ENCODE data around the gene ITGB5. TPM values are rescaled to one million over a fixed set of nuclear protein-coding genes. Genes with fewer than 3 reads are reported as not detected.
A peak's percentile ranks its signal among the peaks of the same experiment; 100 is the strongest.

ITGB5 gene
- total and polyA plus RNA-seq, 2 donors (not counting 3 experiments of a cell fraction or from before 2014, with no cell fraction given), result 144 to 170 TPM

DNA sequence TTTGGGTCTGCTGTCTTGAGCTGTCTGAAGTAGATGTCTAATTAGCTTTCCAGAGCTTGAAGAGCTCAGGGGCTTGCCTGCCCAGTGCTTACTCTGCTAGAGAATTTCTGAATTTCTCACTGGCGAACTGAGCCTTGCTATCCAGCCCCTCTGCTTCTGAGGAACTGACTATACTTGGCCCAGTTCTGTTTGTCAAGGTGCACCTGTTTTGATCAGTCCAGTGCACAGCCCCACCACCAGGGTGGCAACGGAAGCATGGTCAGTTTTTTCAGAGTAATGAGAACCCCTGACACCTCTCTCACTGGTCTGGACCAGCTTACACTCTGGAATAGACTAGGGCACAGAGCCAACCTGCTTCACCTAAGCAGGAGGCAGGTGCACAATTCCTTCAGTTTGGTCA, 25.2 kb downstream of the ITGB5 start:
- BruUV-seq (replicated peaks), result no TSS peak
- CTCF ChIA-PET, result interaction anchor here (1.3 to 1.5 kb wide), 7 partner anchors 10 to 101 kb away, joined by 3 to 7 read pairs (median 4); no protein-coding TSS in a partner anchor

DNA sequence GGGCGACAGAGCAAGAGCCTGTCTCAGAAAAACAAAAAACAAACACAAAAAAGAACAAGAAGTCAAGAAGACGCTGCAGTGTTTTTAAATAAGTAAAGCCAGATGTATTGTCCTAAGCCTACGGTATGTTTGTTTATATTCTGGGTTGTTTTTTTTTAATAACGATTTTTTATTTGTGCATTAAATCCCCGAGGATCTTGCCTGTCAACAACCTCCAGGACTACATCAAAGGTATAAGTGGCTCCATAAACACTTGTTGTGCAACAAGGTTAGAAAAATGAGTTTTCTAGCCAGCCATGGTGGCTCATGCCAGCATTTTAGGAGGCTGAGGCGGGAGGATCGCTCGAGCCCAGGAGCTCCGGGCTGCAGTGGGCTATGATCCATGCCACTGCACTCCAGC, 26.1 kb downstream of the ITGB5 start:
- FAIRE-seq, result no peak

More for the DNA sequence above, 25.2 kb downstream of the ITGB5 start:
- Histone ChIP-seq H3K4me2 (ENCODE audit: insufficient read depth, low read length) (no peak overlapping the region), H3K4me3 (replicated peaks in 1 of 3; ENCODE audit: insufficient read depth in 1 of 3, low read depth in 1 of 3, low read length in 3 of 3) (no peak overlapping the region), H3K9me1 (replicated peaks; ENCODE audit: control insufficient read depth, extremely low read depth, insufficient read depth, low read length) (no peaks in the 10 kb centered on the region), H3K36me3 (ENCODE audit: control insufficient read depth in 2 of 2, extremely low read depth in 1 of 2, insufficient read depth in 2 of 2, low read length in 2 of 2) (no peaks in the 10 kb centered on the region), H3K27me3 (ENCODE audit: control insufficient read depth in 2 of 2, insufficient read depth in 2 of 2, low read length in 2 of 2) (no peaks in the 10 kb centered on the region), H3K9me3 (replicated peaks; ENCODE audit: control insufficient read depth, insufficient read depth, low read length) (no peaks in the 10 kb centered on the region), H3K79me2 (ENCODE audit: control insufficient read depth, insufficient read depth, low read length) (peaks cover 2% of the 10 kb centered on the region), H3K9ac (replicated peaks; ENCODE audit: extremely low read depth, insufficient read depth, low read length) (no peak overlapping the region), H3K27ac (ENCODE audit: insufficient read depth, low read depth, low read length) (no peak overlapping the region), H2AFZ (ENCODE audit: low read depth, low read length) (no peak overlapping the region), H3K4me1 (ENCODE audit: control insufficient read depth, extremely low read depth, insufficient read depth, low read length) (peaks cover 34% of the 10 kb centered on the region), H4K20me1 (replicated peaks; ENCODE audit: control insufficient read depth, extremely low read depth, insufficient read depth, low read length) (no peaks in the 10 kb centered on the region)
- TF ChIP-seq, protein P1, sequence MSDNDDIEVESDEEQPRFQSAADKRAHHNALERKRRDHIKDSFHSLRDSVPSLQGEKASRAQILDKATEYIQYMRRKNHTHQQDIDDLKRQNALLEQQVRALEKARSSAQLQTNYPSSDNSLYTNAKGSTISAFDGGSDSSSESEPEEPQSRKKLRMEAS (IDR thresholded peaks at IDR 0.05; ENCODE audit: insufficient read depth, insufficient read length), result no peak
- TF ChIP-seq EZH2 (IDR thresholded peaks at IDR 0.05; ENCODE audit: borderline replicate concordance, low read depth, low read length, severe bottlenecking) (no peak), JUN (IDR thresholded peaks at IDR 0.05; ENCODE audit: borderline replicate concordance, insufficient read depth, insufficient read length, low read depth) (no peak), GATA2 (IDR thresholded peaks at IDR 0.05; ENCODE audit: insufficient read depth, insufficient read length, low read depth, low read length) (no peak), POLR2A (IDR thresholded peaks at IDR 0.05; ENCODE audit: low read depth, low read length) (no peak)
- intact Hi-C loops (cut with micrococcal nuclease) (no loop called here), dilution Hi-C loops (cut with MboI; ENCODE audit: extremely low pct_ligation_motif_present, low sequenced_read_pairs) (no loop called here)
- FAIRE-seq (no peak), DNase-seq (ENCODE audit: low read depth, low spot score) (no peak)
- POLR2A ChIA-PET, result no interaction called here

More for the DNA sequence above, 26.1 kb downstream of the ITGB5 start:
- no peak overlapping the region for H3K4me3 ChIP-seq (replicated peaks in 1 of 3; ENCODE audit: insufficient read depth in 1 of 3, low read depth in 1 of 3, low read length in 3 of 3)
- H3K4me1 ChIP-seq (ENCODE audit: control insufficient read depth, extremely low read depth, insufficient read depth, low read length), result peaks cover 34% of the 10 kb centered on the region
- dilution Hi-C loops (cut with MboI; ENCODE audit: extremely low pct_ligation_motif_present, low sequenced_read_pairs) (no loop called here), intact Hi-C loops (cut with micrococcal nuclease) (loop anchor here (2.0 kb wide), 1 partner anchor 16 kb away; no protein-coding TSS in a partner anchor)
- H2AFZ ChIP-seq (ENCODE audit: low read depth, low read length), result no peak overlapping the region
- no TSS peak for BruUV-seq (replicated peaks)
- no peaks in the 10 kb centered on the region for H3K9me1 ChIP-seq (replicated peaks; ENCODE audit: control insufficient read depth, extremely low read depth, insufficient read depth, low read length)
- POLR2A ChIA-PET, result no interaction called here
- no peaks in the 10 kb centered on the region for H3K27me3 ChIP-seq (ENCODE audit: control insufficient read depth in 2 of 2, insufficient read depth in 2 of 2, low read length in 2 of 2)
- peak overlapping the region; percentile 61 for H3K27ac ChIP-seq (ENCODE audit: insufficient read depth, low read depth, low read length)
- TF ChIP-seq, protein P2, sequence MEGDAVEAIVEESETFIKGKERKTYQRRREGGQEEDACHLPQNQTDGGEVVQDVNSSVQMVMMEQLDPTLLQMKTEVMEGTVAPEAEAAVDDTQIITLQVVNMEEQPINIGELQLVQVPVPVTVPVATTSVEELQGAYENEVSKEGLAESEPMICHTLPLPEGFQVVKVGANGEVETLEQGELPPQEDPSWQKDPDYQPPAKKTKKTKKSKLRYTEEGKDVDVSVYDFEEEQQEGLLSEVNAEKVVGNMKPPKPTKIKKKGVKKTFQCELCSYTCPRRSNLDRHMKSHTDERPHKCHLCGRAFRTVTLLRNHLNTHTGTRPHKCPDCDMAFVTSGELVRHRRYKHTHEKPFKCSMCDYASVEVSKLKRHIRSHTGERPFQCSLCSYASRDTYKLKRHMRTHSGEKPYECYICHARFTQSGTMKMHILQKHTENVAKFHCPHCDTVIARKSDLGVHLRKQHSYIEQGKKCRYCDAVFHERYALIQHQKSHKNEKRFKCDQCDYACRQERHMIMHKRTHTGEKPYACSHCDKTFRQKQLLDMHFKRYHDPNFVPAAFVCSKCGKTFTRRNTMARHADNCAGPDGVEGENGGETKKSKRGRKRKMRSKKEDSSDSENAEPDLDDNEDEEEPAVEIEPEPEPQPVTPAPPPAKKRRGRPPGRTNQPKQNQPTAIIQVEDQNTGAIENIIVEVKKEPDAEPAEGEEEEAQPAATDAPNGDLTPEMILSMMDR (IDR thresholded peaks at IDR 0.05; ENCODE audit: extremely low read depth in 1 of 2, insufficient read depth in 1 of 2, low read depth in 1 of 2, low read length in 2 of 2), result no peak
- TF ChIP-seq EZH2 (IDR thresholded peaks at IDR 0.05; ENCODE audit: borderline replicate concordance, low read depth, low read length, severe bottlenecking), result no peak
- no peak for DNase-seq (ENCODE audit: low read depth, low spot score)
- no peaks in the 10 kb centered on the region for H4K20me1 ChIP-seq (replicated peaks; ENCODE audit: control insufficient read depth, extremely low read depth, insufficient read depth, low read length)
- H3K36me3 ChIP-seq (ENCODE audit: control insufficient read depth in 2 of 2, extremely low read depth in 1 of 2, insufficient read depth in 2 of 2, low read length in 2 of 2), result no peaks in the 10 kb centered on the region
- peak overlapping the region; percentile 40 for H3K4me2 ChIP-seq (ENCODE audit: insufficient read depth, low read length)
- H3K9me3 ChIP-seq (replicated peaks; ENCODE audit: control insufficient read depth, insufficient read depth, low read length), result no peaks in the 10 kb centered on the region
- no peak overlapping the region for H3K9ac ChIP-seq (replicated peaks; ENCODE audit: extremely low read depth, insufficient read depth, low read length)
- CTCF ChIA-PET, result interaction anchor here (1.4 kb wide), 2 partner anchors 10 to 40 kb away, joined by 4 read pairs; no protein-coding TSS in a partner anchor
- H3K79me2 ChIP-seq (ENCODE audit: control insufficient read depth, insufficient read depth, low read length), result peaks cover 2% of the 10 kb centered on the region

Data from endothelial cell of umbilical vein (primary cell).